Measurements from ENCODE around the gene KTN1. TPM values are rescaled to one million over a fixed set of nuclear protein-coding genes. Genes with fewer than 3 reads are reported as not detected.

The KTN1 gene
- total RNA-seq, 1 experiment from 2014 or later, result 125 TPM

GRCh38 chr14:55724736-55725135 lies 144.7 kb downstream of the KTN1 start:
- CTCF ChIA-PET, result interaction anchor here (1.5 to 2.0 kb wide), 2 partner anchors 9 to 284 kb away, joined by 3 to 8 read pairs; partner anchors contain the start of gene TBPL2
- POLR2A ChIA-PET, result no interaction called here
- Mint-ChIP-seq H3K4me3 (no peak overlapping the region), H3K27me3 (ENCODE audit: low read depth) (no peaks in the 10 kb centered on the region), H3K4me1 (no peaks in the 10 kb centered on the region), H3K36me3 (no peaks in the 10 kb centered on the region), H3K9me3 (no peaks in the 10 kb centered on the region), H3K27ac (no peak overlapping the region)
- no peak for DNase-seq (ENCODE audit: low spot score)
- TF ChIP-seq ZNF425 (CRISPR knock-in tag; conservative IDR thresholded peaks at IDR 0.05) (no peak), CDX4 (CRISPR knock-in tag; IDR thresholded peaks at IDR 0.05; ENCODE audit: borderline replicate concordance) (no peak), ZNF671 (CRISPR knock-in tag; IDR thresholded peaks at IDR 0.05) (no peak), FOXK1 (CRISPR knock-in tag; IDR thresholded peaks at IDR 0.05) (no peak), EMX1 (CRISPR knock-in tag; IDR thresholded peaks at IDR 0.05) (no peak), RORB (CRISPR knock-in tag; IDR thresholded peaks at IDR 0.05) (no peak), ZNF121 (CRISPR knock-in tag; IDR thresholded peaks at IDR 0.05) (no peak), NFE2L1 (CRISPR knock-in tag; IDR thresholded peaks at IDR 0.05) (no peak), ZNF512 (CRISPR knock-in tag; IDR thresholded peaks at IDR 0.05; ENCODE audit: borderline replicate concordance) (no peak), JAZF1 (CRISPR knock-in tag; IDR thresholded peaks at IDR 0.05) (no peak)
- ATAC-seq, result no peak

- CTCF ChIA-PET, result interaction anchor here (1.0 to 3.6 kb wide), 7 partner anchors 10 to 752 kb away, joined by 3 to 26 read pairs (median 8); no protein-coding TSS in a partner anchor
- Mint-ChIP-seq H3K4me1 (no peaks in the 10 kb centered on the region), H3K27me3 (ENCODE audit: low read depth) (no peaks in the 10 kb centered on the region), H3K9me3 (peaks cover 14% of the 10 kb centered on the region), H3K4me3 (no peak overlapping the region), H3K36me3 (no peaks in the 10 kb centered on the region), H3K27ac (no peak overlapping the region)
- DNase-seq (ENCODE audit: low spot score) (no peak), ATAC-seq (no peak)
- POLR2A ChIA-PET, result no interaction called here
- TF ChIP-seq ARID4B (CRISPR knock-in tag; IDR thresholded peaks at IDR 0.05; ENCODE audit: borderline replicate concordance) (no peak), GABPB1 (CRISPR knock-in tag; IDR thresholded peaks at IDR 0.05) (peak; percentile 55; the same call in 1 of the 2 replicates), ZNF425 (CRISPR knock-in tag; conservative IDR thresholded peaks at IDR 0.05) (no peak)
Observed at GRCh38 chr14:55730592-55731310, 150.7 kb downstream of the KTN1 start.
